Gastrocnemius medialis (tissue), 4 donors: ENCODE data around the gene GLT8D1.

ENCODE experiments used
- CTCF ChIP-seq, 5 experiments: fragments of 450-650 bp in 3 of 5; fragments of 200-600 bp in 2 of 5; sonication (generic) in 2 of 5; IDR thresholded peaks in 4 of 5; conservative IDR thresholded peaks in 1 of 5; 1 replicate in 4 of 5; 2 replicates in 1 of 5; pipeline ENCODE4 v1.5.1; 2016 to 2019; ENCODE audit warnings: antibody characterized with exemption in 5 of 5, mild to moderate bottlenecking in 3 of 5, moderate library complexity in 3 of 5
- POLR2A ChIP-seq, 2 donors: fragments of 450-650 bp; IDR thresholded peaks; one replicate each; pipeline ENCODE4 v1.6.1; 2017; ENCODE audit warnings: antibody characterized with exemption in 2 of 2, mild to moderate bottlenecking in 2 of 2, moderate library complexity in 2 of 2

- TF ChIP-seq CTCF (IDR thresholded peaks at IDR 0.05 in 4 of 5, conservative IDR thresholded peaks at IDR 0.05 in 1 of 5) = no peak
- no peak for TF ChIP-seq POLR2A (IDR thresholded peaks at IDR 0.05)
Measured at GRCh38 chr3:52705438-52705687, 228 bp downstream of the GLT8D1 start.
